KOPT-K1 (cell line): ENCODE measurements around the gene IER2.
"Not testable (repeated sequence)": the region's sequence is repeated elsewhere in the genome, so short reads cannot be mapped to it uniquely, and the experiment has no call there.

Source experiments
- H3K27ac ChIP-seq: fragments of 200-600 bp; sonication (generic); 2 replicates; pipeline ENCODE4 v1.5.1; 2016; ENCODE audit warnings: antibody characterized with exemption, mild to moderate bottlenecking, low read depth, low read length; ENCODE audit not compliant: poor library complexity, severe bottlenecking
- H3K36me3 ChIP-seq: fragments of 200-600 bp; sonication (generic); 2 replicates; pipeline ENCODE4 v1.5.1; 2017; ENCODE audit warnings: antibody characterized with exemption, mild to moderate bottlenecking, low read length, moderate library complexity; ENCODE audit not compliant: insufficient read depth
- H3K9me3 ChIP-seq: fragments of 200-600 bp; sonication (generic); 2 replicates; pipeline ENCODE4 v1.5.1; 2017; ENCODE audit warnings: antibody characterized with exemption, low read length, mild to moderate bottlenecking; ENCODE audit not compliant: insufficient read depth, poor library complexity, severe bottlenecking

IER2 gene

DNA sequence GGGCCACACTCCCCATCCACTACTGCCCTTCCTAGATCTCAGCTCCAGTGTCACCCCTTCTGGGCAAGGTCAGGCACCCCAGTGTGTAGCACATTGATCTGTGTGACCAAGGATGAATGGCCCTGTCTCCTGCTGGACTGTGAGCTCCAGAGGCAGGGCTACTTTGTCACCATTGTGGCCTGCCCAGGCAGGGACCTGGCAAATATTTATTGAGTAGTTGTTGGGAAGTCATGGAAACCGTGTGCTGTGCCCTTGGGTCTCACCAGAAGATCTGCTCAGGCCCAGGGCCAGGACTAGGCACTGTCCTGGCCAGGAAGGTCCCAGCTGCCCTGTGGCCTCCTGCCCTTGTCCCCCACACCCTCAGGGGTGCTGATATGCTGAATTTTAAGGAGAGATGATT, 21.6 kb upstream of the IER2 start:
- Histone ChIP-seq H3K27ac (no peak overlapping the region), H3K9me3 (no peaks in the 10 kb centered on the region), H3K36me3 (peaks cover 54% of the 10 kb centered on the region)

DNA sequence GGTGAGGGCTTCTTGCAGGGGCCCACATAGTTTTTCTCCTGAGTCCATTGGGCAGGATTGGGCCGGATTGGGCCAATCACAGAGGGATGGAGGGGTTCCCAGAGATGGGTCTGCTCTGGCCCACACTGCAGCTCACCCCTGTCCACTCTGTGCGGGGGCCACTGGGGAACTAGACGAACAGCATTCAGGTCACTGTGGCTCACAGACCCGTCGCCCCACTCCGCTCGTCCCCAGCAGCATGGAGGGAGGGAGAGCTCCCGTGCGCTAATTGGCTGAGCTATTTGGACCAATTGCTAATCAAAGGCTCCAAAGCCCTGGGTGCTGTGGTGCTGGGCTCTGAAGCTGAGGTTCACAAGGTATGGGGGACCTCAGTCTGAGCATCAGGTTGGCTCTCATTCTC, 20.8 kb upstream of the IER2 start:
- Histone ChIP-seq H3K9me3 (no peaks in the 10 kb centered on the region), H3K36me3 (peaks cover 56% of the 10 kb centered on the region), H3K27ac (no peak overlapping the region)

DNA sequence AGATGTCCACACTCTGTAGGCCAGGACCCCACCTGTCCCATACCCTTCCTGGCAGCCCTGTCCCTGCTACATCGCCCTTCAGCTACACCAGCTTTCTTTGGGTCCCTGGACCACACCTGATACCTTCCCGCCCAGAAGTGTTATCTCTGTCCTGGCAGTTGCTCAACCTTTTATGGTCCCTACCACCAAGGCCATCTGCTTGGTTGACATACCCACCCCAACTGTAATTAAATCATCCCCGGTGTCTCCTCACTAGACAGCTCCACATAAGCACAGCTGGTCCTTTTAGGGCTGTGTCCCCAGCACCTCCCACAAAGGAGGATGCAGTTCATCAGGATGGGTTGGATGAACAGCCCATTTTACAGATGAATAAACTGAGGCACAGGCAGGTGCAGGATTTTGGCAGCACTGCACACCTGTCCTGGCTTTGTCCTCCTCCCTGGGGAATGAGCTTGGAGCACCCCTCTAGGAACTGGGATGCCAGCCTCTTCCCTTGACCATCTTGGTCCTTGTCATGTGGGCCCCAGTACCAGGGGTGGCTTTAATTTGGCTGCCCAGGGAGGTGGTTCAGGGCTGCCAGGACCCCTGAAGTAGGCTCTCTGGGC, 19.2 kb upstream of the IER2 start:
- no peaks in the 10 kb centered on the region for H3K9me3 ChIP-seq
- H3K36me3 ChIP-seq = peaks cover 61% of the 10 kb centered on the region
- H3K27ac ChIP-seq = no peak overlapping the region

DNA sequence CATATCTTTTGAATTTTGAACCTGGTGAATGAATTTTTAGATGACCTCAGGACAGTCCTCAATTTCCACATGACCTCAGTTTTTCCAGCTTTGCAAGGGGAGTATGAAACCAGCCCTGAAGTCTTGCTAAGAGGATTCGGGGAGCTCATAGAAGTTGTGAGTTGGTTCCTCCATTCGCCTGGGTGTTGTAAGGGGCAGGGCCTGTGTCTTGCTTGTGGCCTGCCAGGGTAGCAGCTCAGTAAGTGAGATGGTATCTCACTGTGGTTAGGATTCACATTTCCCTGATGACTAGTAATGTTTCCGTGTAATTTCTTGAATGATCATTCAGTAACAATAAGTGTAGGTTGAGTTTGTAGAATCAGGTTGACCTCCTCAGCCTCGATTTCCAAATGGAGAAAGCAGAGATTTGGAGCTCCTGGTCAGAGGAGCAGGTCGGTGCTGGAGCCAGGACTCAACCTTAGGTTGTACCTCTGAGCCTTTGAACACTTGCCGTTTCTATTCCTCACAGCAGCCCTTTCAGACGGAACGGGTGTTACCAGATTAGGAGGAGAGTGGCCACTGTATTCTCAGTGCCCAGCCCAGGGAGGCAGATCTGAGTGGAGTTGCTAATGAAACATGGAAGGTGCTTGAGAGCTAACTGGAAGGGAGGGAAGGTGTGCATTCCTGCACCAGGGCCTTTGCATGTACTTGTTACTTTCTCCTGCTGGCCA, 17.6 kb upstream of the IER2 start:
- H3K36me3 ChIP-seq = peaks cover 69% of the 10 kb centered on the region
- no peaks in the 10 kb centered on the region for H3K9me3 ChIP-seq
- H3K27ac ChIP-seq = no peak overlapping the region

- Histone ChIP-seq H3K9me3 (no peaks in the 10 kb centered on the region), H3K27ac (no peak overlapping the region), H3K36me3 (peaks cover 73% of the 10 kb centered on the region)
Measured at GRCh38 chr19:13133241-13133870, 16.9 kb upstream of the IER2 start.

GRCh38 chr19:13134626-13135025, 15.6 kb upstream of the IER2 start:
- H3K27ac ChIP-seq = no peak overlapping the region
- H3K9me3 ChIP-seq = no peaks in the 10 kb centered on the region
- H3K36me3 ChIP-seq = peaks cover 83% of the 10 kb centered on the region

DNA sequence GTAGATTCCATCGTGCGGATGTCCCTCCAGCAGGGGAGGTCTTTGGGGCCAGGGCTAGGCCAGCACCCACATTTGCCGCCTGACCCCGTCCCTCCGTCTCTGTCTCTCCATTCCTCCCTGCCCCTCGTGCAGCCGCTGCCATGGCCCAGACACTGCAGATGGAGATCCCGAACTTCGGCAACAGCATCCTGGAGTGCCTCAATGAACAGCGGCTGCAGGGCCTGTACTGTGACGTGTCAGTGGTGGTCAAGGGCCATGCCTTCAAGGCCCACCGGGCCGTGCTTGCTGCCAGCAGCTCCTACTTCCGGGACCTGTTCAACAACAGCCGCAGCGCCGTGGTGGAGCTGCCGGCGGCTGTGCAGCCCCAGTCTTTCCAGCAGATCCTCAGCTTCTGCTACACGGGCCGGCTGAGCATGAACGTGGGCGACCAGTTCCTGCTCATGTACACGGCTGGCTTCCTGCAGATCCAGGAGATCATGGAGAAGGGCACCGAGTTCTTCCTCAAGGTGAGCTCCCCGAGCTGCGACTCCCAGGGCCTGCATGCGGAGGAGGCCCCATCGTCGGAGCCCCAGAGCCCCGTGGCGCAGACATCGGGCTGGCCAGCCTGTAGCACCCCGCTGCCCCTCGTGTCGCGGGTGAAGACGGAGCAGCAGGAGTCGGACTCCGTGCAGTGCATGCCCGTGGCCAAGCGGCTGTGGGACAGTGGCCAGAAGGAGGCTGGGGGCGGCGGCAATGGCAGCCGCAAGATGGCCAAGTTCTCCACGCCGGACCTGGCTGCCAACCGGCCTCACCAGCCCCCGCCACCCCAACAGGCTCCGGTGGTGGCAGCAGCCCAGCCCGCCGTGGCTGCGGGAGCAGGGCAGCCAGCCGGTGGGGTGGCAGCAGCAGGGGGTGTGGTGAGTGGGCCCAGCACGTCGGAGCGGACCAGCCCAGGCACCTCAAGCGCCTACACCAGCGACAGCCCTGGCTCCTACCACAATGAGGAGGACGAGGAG, 14.8 kb upstream of the IER2 start:
- peaks cover 87% of the 10 kb centered on the region for H3K36me3 ChIP-seq

DNA sequence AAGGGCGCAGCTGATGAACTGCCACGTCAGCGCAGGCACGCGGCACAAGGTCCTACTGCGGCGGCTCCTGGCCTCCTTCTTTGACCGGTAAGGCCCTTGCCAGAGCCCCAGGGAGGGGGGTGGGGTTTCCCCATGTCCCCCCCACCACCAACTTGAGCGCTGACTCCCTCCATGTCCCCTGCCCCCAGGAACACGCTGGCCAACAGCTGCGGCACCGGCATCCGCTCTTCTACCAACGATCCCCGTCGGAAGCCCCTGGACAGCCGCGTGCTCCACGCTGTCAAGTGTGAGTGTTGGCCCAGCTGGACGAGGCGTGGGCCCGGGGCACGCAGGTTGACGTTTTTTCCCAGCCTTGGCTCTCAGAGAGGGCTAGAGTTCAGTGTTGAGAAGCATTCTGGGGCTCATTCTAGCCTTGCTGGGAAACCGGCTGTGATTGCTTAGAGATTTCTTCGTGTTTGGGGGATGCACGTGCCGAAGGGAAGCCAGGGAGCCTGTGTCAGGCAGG, 12.9 kb upstream of the IER2 start:
- Histone ChIP-seq H3K36me3 (peaks cover 80% of the 10 kb centered on the region), H3K9me3 (no peaks in the 10 kb centered on the region), H3K27ac (no peak overlapping the region)

More for the DNA sequence above, 14.8 kb upstream of the IER2 start:
- no peak overlapping the region for H3K27ac ChIP-seq
- H3K9me3 ChIP-seq = no peaks in the 10 kb centered on the region

- H3K27ac ChIP-seq = no peak overlapping the region
- H3K9me3 ChIP-seq = no peaks in the 10 kb centered on the region
- peaks cover 72% of the 10 kb centered on the region for H3K36me3 ChIP-seq
Measured at GRCh38 chr19:13138171-13138915, 11.9 kb upstream of the IER2 start.

- H3K36me3 ChIP-seq = peaks cover 70% of the 10 kb centered on the region
Measured at GRCh38 chr19:13138916-13139198, 11.4 kb upstream of the IER2 start.

GRCh38 chr19:13139633-13140311, 10.4 kb upstream of the IER2 start:
- no peak overlapping the region for H3K27ac ChIP-seq
- peaks cover 70% of the 10 kb centered on the region for H3K36me3 ChIP-seq
- H3K9me3 ChIP-seq = no peaks in the 10 kb centered on the region

More at GRCh38 chr19:13138916-13139198, 11.4 kb upstream of the IER2 start:
- H3K27ac ChIP-seq = no peak overlapping the region
- H3K9me3 ChIP-seq = no peaks in the 10 kb centered on the region

DNA sequence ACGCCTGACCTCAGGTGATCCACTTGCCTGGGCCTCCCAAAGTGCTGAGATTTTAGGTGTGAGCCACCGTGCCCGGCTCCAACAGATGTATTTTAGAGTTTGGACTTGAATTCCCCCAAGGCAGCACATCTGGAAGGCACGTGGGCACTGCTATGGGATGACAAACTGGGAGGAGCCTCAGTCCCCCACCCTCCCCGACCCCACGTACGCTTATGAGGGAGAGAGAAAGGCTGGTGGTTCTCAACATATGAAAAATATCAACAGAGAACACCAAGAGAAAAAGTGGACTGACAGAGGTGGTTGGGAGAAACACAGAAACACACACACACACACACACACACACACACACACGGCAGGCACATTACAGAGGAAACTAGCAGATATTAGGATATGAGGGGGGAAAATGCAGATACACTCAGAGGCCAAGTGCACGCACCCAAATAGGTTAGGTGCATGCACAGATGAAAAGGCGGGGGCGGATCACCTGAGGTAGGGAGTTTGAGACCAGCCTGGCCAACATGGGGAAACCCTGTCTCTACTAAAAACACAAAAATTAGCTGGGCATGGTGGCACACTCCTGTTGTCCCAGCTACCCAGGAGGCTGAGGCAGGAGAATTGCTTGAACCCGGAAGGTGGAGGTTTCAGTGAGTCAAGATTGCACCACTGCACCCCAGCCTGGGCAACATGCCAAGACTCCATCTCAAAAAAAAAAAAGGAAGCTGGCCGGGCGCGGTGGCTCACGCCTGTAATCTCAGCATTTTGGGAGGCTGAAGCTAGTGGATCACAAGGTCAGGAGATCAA, 3.2 kb upstream of the IER2 start:
- Histone ChIP-seq H3K36me3 (peaks cover 20% of the 10 kb centered on the region; the same call in 1 of the 2 replicates), H3K27ac (no peak overlapping the region)

GRCh38 chr19:13149173-13149627, 1.0 kb upstream of the IER2 start:
- Histone ChIP-seq H3K36me3 (peaks cover 17% of the 10 kb centered on the region; the same call in 1 of the 2 replicates), H3K27ac (peak overlapping the region; percentile 94)
- H3K9me3 ChIP-seq = not testable (repeated sequence)

More for the DNA sequence above, 3.2 kb upstream of the IER2 start:
- H3K9me3 ChIP-seq = no peaks in the 10 kb centered on the region
